Measurements from ENCODE around the gene FAM229A.
"Not testable (repeated sequence)": the region's sequence is repeated elsewhere in the genome, so short reads cannot be mapped to it uniquely, and the experiment has no call there.

FAM229A gene

GRCh38 chr1:32356478-32356877 is 5.8 kb downstream of the FAM229A start:
- H3K27ac ChIP-seq (ENCODE audit: low read depth, low read length, severe bottlenecking), result no peak overlapping the region
- WGBS, 2 experiments (ENCODE audit: insufficient coverage in 2 of 2), result 85 to 92% methylated on average over 1 of the region's 1 CpG
- peaks cover 23% of the 10 kb centered on the region for H3K4me1 ChIP-seq (ENCODE audit: control insufficient read depth, insufficient read depth, low read length, poor library complexity, severe bottlenecking)
- H3K36me3 ChIP-seq (ENCODE audit: control insufficient read depth, insufficient read depth, low read length), result peaks cover 3% of the 10 kb centered on the region
- no peak overlapping the region for H3K4me3 ChIP-seq (ENCODE audit: extremely low read depth, insufficient read depth, low read length, poor library complexity, severe bottlenecking)
- H3K9me3 ChIP-seq (ENCODE audit: control insufficient read depth, low read length), result no peaks in the 10 kb centered on the region

DNA sequence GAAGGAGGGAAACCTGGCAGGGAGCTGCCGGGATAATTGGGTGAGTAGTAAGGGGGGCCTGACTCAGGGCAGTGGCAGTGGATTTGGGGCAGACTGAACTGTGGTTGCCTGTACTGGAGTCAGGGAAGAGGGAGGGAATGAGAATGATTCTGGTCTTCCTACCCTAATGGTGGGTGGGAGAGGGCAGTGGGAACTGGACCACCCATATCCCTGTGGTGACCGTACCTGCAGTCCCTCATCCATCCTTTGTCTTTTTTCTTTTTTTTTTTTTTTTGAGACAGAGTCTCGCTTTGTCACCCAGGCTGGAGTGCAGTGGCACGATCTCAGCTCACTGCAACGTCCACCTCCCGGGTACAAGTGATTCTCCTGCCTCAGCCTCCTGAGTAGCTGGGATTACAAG is 6.5 kb downstream of the FAM229A start:
- peaks cover 23% of the 10 kb centered on the region for H3K4me1 ChIP-seq (ENCODE audit: control insufficient read depth, insufficient read depth, low read length, poor library complexity, severe bottlenecking)
- H3K36me3 ChIP-seq (ENCODE audit: control insufficient read depth, insufficient read depth, low read length); H3K4me3 ChIP-seq (ENCODE audit: extremely low read depth, insufficient read depth, low read length, poor library complexity, severe bottlenecking); H3K27ac ChIP-seq (ENCODE audit: low read depth, low read length, severe bottlenecking); H3K9me3 ChIP-seq (ENCODE audit: control insufficient read depth, low read length): not testable (repeated sequence)
- WGBS, 2 experiments (ENCODE audit: insufficient coverage in 2 of 2), result 93 to 100% methylated on average over 4 to 5 of the region's 6 CpGs

- peak overlapping the region; percentile 79 for H3K27ac ChIP-seq (ENCODE audit: low read depth, low read length, severe bottlenecking)
Observed at GRCh38 chr1:32353886-32354570, 8.3 kb downstream of the FAM229A start.

DNA sequence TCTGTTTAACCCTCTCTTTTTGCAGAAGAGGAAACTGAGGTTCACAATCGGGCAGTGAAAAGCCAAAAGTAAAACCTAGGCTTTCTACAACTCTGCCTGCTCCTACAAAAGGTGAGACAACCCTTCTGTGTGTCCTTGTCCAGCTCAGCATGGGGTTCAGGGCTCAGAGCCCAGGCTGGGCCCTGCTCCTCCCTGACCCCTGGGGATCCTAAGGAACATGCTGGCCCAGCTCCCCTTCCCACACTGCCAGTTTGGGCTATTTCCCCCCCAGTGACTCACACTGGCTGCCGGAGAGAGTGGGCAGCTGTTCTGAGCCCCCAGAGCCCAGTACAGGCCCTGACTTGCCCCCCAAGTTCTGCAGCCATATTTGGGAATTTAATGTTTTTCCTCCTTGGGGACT is 8.9 kb downstream of the FAM229A start:
- 70 to 93% methylated on average over 2 of the region's 2 CpGs for WGBS, 2 experiments (ENCODE audit: insufficient coverage in 2 of 2)
- Histone ChIP-seq H3K4me1 (ENCODE audit: control insufficient read depth, insufficient read depth, low read length, poor library complexity, severe bottlenecking) (peaks cover 27% of the 10 kb centered on the region), H3K9me3 (ENCODE audit: control insufficient read depth, low read length) (peaks cover 9% of the 10 kb centered on the region), H3K36me3 (ENCODE audit: control insufficient read depth, insufficient read depth, low read length) (peaks cover under 1% of the 10 kb centered on the region), H3K4me3 (ENCODE audit: extremely low read depth, insufficient read depth, low read length, poor library complexity, severe bottlenecking) (no peak overlapping the region), H3K27ac (ENCODE audit: low read depth, low read length, severe bottlenecking) (peak overlapping the region; percentile 79)

More at GRCh38 chr1:32353886-32354570, 8.3 kb downstream of the FAM229A start:
- Histone ChIP-seq H3K4me1 (ENCODE audit: control insufficient read depth, insufficient read depth, low read length, poor library complexity, severe bottlenecking) (peaks cover 27% of the 10 kb centered on the region), H3K4me3 (ENCODE audit: extremely low read depth, insufficient read depth, low read length, poor library complexity, severe bottlenecking) (no peak overlapping the region), H3K9me3 (ENCODE audit: control insufficient read depth, low read length) (peaks cover 9% of the 10 kb centered on the region), H3K36me3 (ENCODE audit: control insufficient read depth, insufficient read depth, low read length) (peaks cover 3% of the 10 kb centered on the region)
- WGBS, 2 experiments (ENCODE audit: insufficient coverage in 2 of 2), result 35 to 57% methylated on average over 2 of the region's 2 CpGs

GRCh38 chr1:32352831-32353383 is 9.4 kb downstream of the FAM229A start:
- H3K4me1 ChIP-seq (ENCODE audit: control insufficient read depth, insufficient read depth, low read length, poor library complexity, severe bottlenecking), result peaks cover 27% of the 10 kb centered on the region
- H3K27ac ChIP-seq (ENCODE audit: low read depth, low read length, severe bottlenecking), result no peak overlapping the region
- no peaks in the 10 kb centered on the region for H3K36me3 ChIP-seq (ENCODE audit: control insufficient read depth, insufficient read depth, low read length)
- WGBS, 2 experiments (ENCODE audit: insufficient coverage in 2 of 2), result 90 to 100% methylated on average over 1 to 2 of the region's 2 CpGs
- H3K9me3 ChIP-seq (ENCODE audit: control insufficient read depth, low read length), result peaks cover 9% of the 10 kb centered on the region
- no peak overlapping the region for H3K4me3 ChIP-seq (ENCODE audit: extremely low read depth, insufficient read depth, low read length, poor library complexity, severe bottlenecking)

DNA sequence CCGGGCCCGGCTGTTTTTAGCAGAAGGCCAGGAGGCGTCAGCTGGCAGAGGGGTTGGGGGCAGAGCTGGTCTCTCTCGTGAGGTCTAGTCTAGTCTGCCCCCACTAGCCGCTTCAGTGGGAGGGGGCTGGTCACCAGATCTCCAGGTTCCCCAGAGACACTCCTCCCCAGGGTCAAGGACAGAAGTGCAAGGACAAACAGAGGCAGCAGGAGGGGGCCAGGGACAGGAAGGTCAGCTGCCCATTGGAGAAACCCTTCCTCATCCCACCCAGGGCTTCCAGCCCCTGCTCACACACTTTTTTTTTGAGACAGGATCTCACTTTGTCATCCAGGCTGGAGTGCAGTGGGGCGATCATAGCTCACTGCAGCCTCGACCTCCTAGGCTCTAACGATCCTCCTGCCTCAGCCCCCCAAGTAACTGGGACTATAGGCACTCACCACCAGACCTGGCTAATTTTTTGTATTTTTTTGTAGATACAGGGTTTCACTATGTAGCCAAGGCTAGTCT is 10.0 kb downstream of the FAM229A start:
- H3K9me3 ChIP-seq (ENCODE audit: control insufficient read depth, low read length), result peaks cover 9% of the 10 kb centered on the region
- peak overlapping the region; percentile 59 for H3K4me3 ChIP-seq (ENCODE audit: extremely low read depth, insufficient read depth, low read length, poor library complexity, severe bottlenecking)
- peaks cover 27% of the 10 kb centered on the region for H3K4me1 ChIP-seq (ENCODE audit: control insufficient read depth, insufficient read depth, low read length, poor library complexity, severe bottlenecking)
- WGBS, 2 experiments (ENCODE audit: insufficient coverage in 2 of 2), result 75 to 76% methylated on average over 5 to 8 of the region's 8 CpGs
- no peaks in the 10 kb centered on the region for H3K36me3 ChIP-seq (ENCODE audit: control insufficient read depth, insufficient read depth, low read length)
- H3K27ac ChIP-seq (ENCODE audit: low read depth, low read length, severe bottlenecking), result peak overlapping the region; percentile 89

GRCh38 chr1:32351399-32352238 is 10.7 kb downstream of the FAM229A start:
- H3K4me1 ChIP-seq (ENCODE audit: control insufficient read depth, insufficient read depth, low read length, poor library complexity, severe bottlenecking), result peaks cover 27% of the 10 kb centered on the region
- 3 to 4% methylated on average over 51 to 56 of the region's 75 CpGs for WGBS, 2 experiments (ENCODE audit: insufficient coverage in 2 of 2)
- H3K4me3 ChIP-seq (ENCODE audit: extremely low read depth, insufficient read depth, low read length, poor library complexity, severe bottlenecking), result peak overlapping the region; percentile 59
- H3K27ac ChIP-seq (ENCODE audit: low read depth, low read length, severe bottlenecking), result peak overlapping the region; percentile 89
- no peaks in the 10 kb centered on the region for H3K36me3 ChIP-seq (ENCODE audit: control insufficient read depth, insufficient read depth, low read length)
- peaks cover 9% of the 10 kb centered on the region for H3K9me3 ChIP-seq (ENCODE audit: control insufficient read depth, low read length)

GRCh38 chr1:32350785-32351398 is 11.4 kb downstream of the FAM229A start:
- Histone ChIP-seq H3K27ac (ENCODE audit: low read depth, low read length, severe bottlenecking) (peak overlapping the region; percentile 74), H3K4me3 (ENCODE audit: extremely low read depth, insufficient read depth, low read length, poor library complexity, severe bottlenecking) (peak overlapping the region; percentile 59), H3K36me3 (ENCODE audit: control insufficient read depth, insufficient read depth, low read length) (no peaks in the 10 kb centered on the region), H3K9me3 (ENCODE audit: control insufficient read depth, low read length) (peaks cover 9% of the 10 kb centered on the region), H3K4me1 (ENCODE audit: control insufficient read depth, insufficient read depth, low read length, poor library complexity, severe bottlenecking) (peaks cover 27% of the 10 kb centered on the region)
- whole genome bisulfite sequencing, 2 experiments (ENCODE audit: insufficient coverage in 2 of 2), result 21 to 26% methylated on average over 13 to 21 of the region's 28 CpGs

- Histone ChIP-seq H3K36me3 (ENCODE audit: control insufficient read depth, insufficient read depth, low read length) (no peaks in the 10 kb centered on the region), H3K4me3 (ENCODE audit: extremely low read depth, insufficient read depth, low read length, poor library complexity, severe bottlenecking) (no peak overlapping the region), H3K4me1 (ENCODE audit: control insufficient read depth, insufficient read depth, low read length, poor library complexity, severe bottlenecking) (peaks cover 26% of the 10 kb centered on the region), H3K27ac (ENCODE audit: low read depth, low read length, severe bottlenecking) (peak overlapping the region; percentile 62), H3K9me3 (ENCODE audit: control insufficient read depth, low read length) (peaks cover 9% of the 10 kb centered on the region)
- WGBS, 2 experiments (ENCODE audit: insufficient coverage in 2 of 2), result 81% methylated on average over 4 to 7 of the region's 8 CpGs
Observed at GRCh38 chr1:32349211-32349708, 13.0 kb downstream of the FAM229A start.

- Histone ChIP-seq H3K27ac (ENCODE audit: low read depth, low read length, severe bottlenecking) (no peak overlapping the region), H3K4me3 (ENCODE audit: extremely low read depth, insufficient read depth, low read length, poor library complexity, severe bottlenecking) (no peak overlapping the region), H3K9me3 (ENCODE audit: control insufficient read depth, low read length) (peaks cover 9% of the 10 kb centered on the region), H3K4me1 (ENCODE audit: control insufficient read depth, insufficient read depth, low read length, poor library complexity, severe bottlenecking) (peaks cover 4% of the 10 kb centered on the region), H3K36me3 (ENCODE audit: control insufficient read depth, insufficient read depth, low read length) (no peaks in the 10 kb centered on the region)
- 86 to 89% methylated on average over 7 of the region's 9 CpGs for WGBS, 2 experiments (ENCODE audit: insufficient coverage in 2 of 2)
Observed at GRCh38 chr1:32346532-32347157, 15.6 kb downstream of the FAM229A start.
